ENCODE data around the gene ACHE. TPM values are rescaled to one million over a fixed set of nuclear protein-coding genes. Genes with fewer than 3 reads are reported as not detected.

Gene ACHE
- total and polyA plus RNA-seq, 2 experiments from 2014 or later, result not detected

GRCh38 chr7:100879685-100880261, 15.9 kb downstream of the ACHE start:
- Histone ChIP-seq H2AFZ (no peak overlapping the region), H3K4me1 (ENCODE audit: insufficient read depth) (peaks cover 18% of the 10 kb centered on the region), H3K79me2 (ENCODE audit: insufficient read depth) (peaks cover 90% of the 10 kb centered on the region), H3K36me3 (ENCODE audit: low read depth) (peaks cover 45% of the 10 kb centered on the region; the same call in 1 of the 2 replicates), H3K4me3 (no peak overlapping the region), H3K9ac (peak overlapping the region; percentile 5; the same call in 1 of the 2 replicates), H3K27me3 (replicated peaks; ENCODE audit: insufficient read depth) (no peaks in the 10 kb centered on the region), H3K27ac (no peak overlapping the region), H3K4me2 (ENCODE audit: unreplicated experiment) (no peak overlapping the region), H3K9me3 (ENCODE audit: low read depth) (no peaks in the 10 kb centered on the region), H3F3A (ENCODE audit: insufficient read depth) (peaks cover 14% of the 10 kb centered on the region; the same call in 1 of the 2 replicates), H4K20me1 (ENCODE audit: insufficient read depth) (0 out of 2 replicates have a peak, but pooled peaks cover 5% of the 10 kb centered on the region), H3K9me2 (ENCODE audit: insufficient read depth) (no peaks in the 10 kb centered on the region)
- in situ Hi-C loops (cut with MboI), result no loop called here
- DNase-seq, result no peak
- TF ChIP-seq EZH2 (IDR thresholded peaks at IDR 0.05; ENCODE audit: insufficient read depth, poor library complexity, severe bottlenecking), result no peak
- no peak for TF ChIP-seq EZH2phosphoT487 (IDR thresholded peaks at IDR 0.05; ENCODE audit: insufficient read depth, low read depth)
- WGBS, 2 experiments (ENCODE audit: low coverage in 1 of 2, low lambda C conversion rate in 2 of 2, missing lambda C conversion rate in 2 of 2), result 71 to 74% methylated on average over 11 of the region's 11 CpGs

- Histone ChIP-seq H3K79me2 (ENCODE audit: insufficient read depth) (peaks cover 92% of the 10 kb centered on the region), H3K9ac (no peak overlapping the region), H3K27ac (no peak overlapping the region), H4K20me1 (ENCODE audit: insufficient read depth) (0 out of 2 replicates have a peak, but pooled peaks cover 5% of the 10 kb centered on the region), H3K4me1 (ENCODE audit: insufficient read depth) (peaks cover 25% of the 10 kb centered on the region), H3K27me3 (replicated peaks; ENCODE audit: insufficient read depth) (no peaks in the 10 kb centered on the region), H3K4me3 (no peak overlapping the region), H3K36me3 (ENCODE audit: low read depth) (peaks cover 35% of the 10 kb centered on the region; the same call in 1 of the 2 replicates), H3F3A (ENCODE audit: insufficient read depth) (peaks cover 17% of the 10 kb centered on the region), H3K4me2 (ENCODE audit: unreplicated experiment) (no peak overlapping the region), H3K9me2 (ENCODE audit: insufficient read depth) (no peaks in the 10 kb centered on the region), H3K9me3 (ENCODE audit: low read depth) (no peaks in the 10 kb centered on the region), H2AFZ (no peak overlapping the region)
- no peak for DNase-seq
- in situ Hi-C loops (cut with MboI), result no loop called here
- TF ChIP-seq EZH2 (IDR thresholded peaks at IDR 0.05; ENCODE audit: insufficient read depth, poor library complexity, severe bottlenecking), result no peak
- no peak for TF ChIP-seq EZH2phosphoT487 (IDR thresholded peaks at IDR 0.05; ENCODE audit: insufficient read depth, low read depth)
- WGBS, 2 experiments (ENCODE audit: low coverage in 1 of 2, low lambda C conversion rate in 2 of 2, missing lambda C conversion rate in 2 of 2), result 85 to 88% methylated on average over 6 of the region's 6 CpGs
These were observed 17.0 kb downstream of the ACHE start for GRCh38 chr7:100878685-100879084.

- Histone ChIP-seq H3K27me3 (replicated peaks; ENCODE audit: insufficient read depth) (no peaks in the 10 kb centered on the region), H3K4me3 (no peak overlapping the region), H4K20me1 (ENCODE audit: insufficient read depth) (0 out of 2 replicates have a peak, but pooled peaks cover 5% of the 10 kb centered on the region), H3K9me3 (ENCODE audit: low read depth) (no peaks in the 10 kb centered on the region), H3K36me3 (ENCODE audit: low read depth) (peaks cover 37% of the 10 kb centered on the region), H2AFZ (no peak overlapping the region), H3K27ac (no peak overlapping the region), H3K9ac (no peak overlapping the region), H3K79me2 (ENCODE audit: insufficient read depth) (peaks cover 92% of the 10 kb centered on the region), H3K4me2 (ENCODE audit: unreplicated experiment) (no peak overlapping the region), H3F3A (ENCODE audit: insufficient read depth) (peaks cover 18% of the 10 kb centered on the region), H3K9me2 (ENCODE audit: insufficient read depth) (no peaks in the 10 kb centered on the region), H3K4me1 (ENCODE audit: insufficient read depth) (peaks cover 25% of the 10 kb centered on the region)
- TF ChIP-seq EZH2 (IDR thresholded peaks at IDR 0.05; ENCODE audit: insufficient read depth, poor library complexity, severe bottlenecking), result no peak
- TF ChIP-seq EZH2phosphoT487 (IDR thresholded peaks at IDR 0.05; ENCODE audit: insufficient read depth, low read depth), result no peak
- DNase-seq, result no peak
- in situ Hi-C loops (cut with MboI), result no loop called here
- 79 to 85% methylated on average over 7 of the region's 7 CpGs for WGBS, 2 experiments (ENCODE audit: low coverage in 1 of 2, low lambda C conversion rate in 2 of 2, missing lambda C conversion rate in 2 of 2)
These were observed 17.7 kb downstream of the ACHE start for GRCh38 chr7:100878013-100878412.

- in situ Hi-C loops (cut with MboI), result no loop called here
- peak; percentile 53 for DNase-seq
- TF ChIP-seq EZH2phosphoT487 (IDR thresholded peaks at IDR 0.05; ENCODE audit: insufficient read depth, low read depth) (no peak), EZH2 (IDR thresholded peaks at IDR 0.05; ENCODE audit: insufficient read depth, poor library complexity, severe bottlenecking) (no peak)
- Histone ChIP-seq H3K9ac (peak overlapping the region; percentile 96), H2AFZ (peak overlapping the region; percentile 75), H3K27ac (peak overlapping the region; percentile 91), H3K4me1 (ENCODE audit: insufficient read depth) (peaks cover 25% of the 10 kb centered on the region), H4K20me1 (ENCODE audit: insufficient read depth) (0 out of 2 replicates have a peak, but pooled peaks cover 5% of the 10 kb centered on the region), H3K27me3 (replicated peaks; ENCODE audit: insufficient read depth) (no peaks in the 10 kb centered on the region), H3K9me2 (ENCODE audit: insufficient read depth) (no peaks in the 10 kb centered on the region), H3K9me3 (ENCODE audit: low read depth) (no peaks in the 10 kb centered on the region), H3K36me3 (ENCODE audit: low read depth) (peaks cover 36% of the 10 kb centered on the region), H3K4me2 (ENCODE audit: unreplicated experiment) (peak overlapping the region; percentile 89), H3F3A (ENCODE audit: insufficient read depth) (peaks cover 22% of the 10 kb centered on the region), H3K79me2 (ENCODE audit: insufficient read depth) (peaks cover 85% of the 10 kb centered on the region), H3K4me3 (peak overlapping the region; percentile 92)
- 0 to 1% methylated on average over 16 to 39 of the region's 39 CpGs for WGBS, 2 experiments (ENCODE audit: low coverage in 1 of 2, low lambda C conversion rate in 2 of 2, missing lambda C conversion rate in 2 of 2)
These were observed 20.3 kb downstream of the ACHE start for GRCh38 chr7:100875356-100875751.
